Stimulated activated naive CD8-positive, alpha-beta T cell treated with anti-CD3 and anti-CD28 coated beads, Interleukin-15, Interleukin-2, amounts not matched to agents 100 U/mL and 50 U/mL, for 24 hours (primary cell): ENCODE measurements around the gene APBB2.

ENCODE experiments used
- ATAC-seq: fragments of 150-1000 bp; cut with Tn5 transposase; one replicate; pipeline ENCODE4 v1.10.0; 2021
- DNase-seq: peaks from one replicate; pipeline ENCODE4 v3.0.0; 2021

APBB2 gene

GRCh38 chr4:40897557-40898203 is 316.7 kb downstream of the APBB2 start:
- peak; percentile 80 for DNase-seq
- ATAC-seq: peak; percentile 78

- DNase-seq (no peak), ATAC-seq (no peak)
Measured at GRCh38 chr4:40890764-40891163, 323.6 kb downstream of the APBB2 start.

GRCh38 chr4:40890199-40890598 is 324.1 kb downstream of the APBB2 start:
- DNase-seq (no peak), ATAC-seq (no peak)

GRCh38 chr4:40888933-40889332 is 325.4 kb downstream of the APBB2 start:
- ATAC-seq (no peak), DNase-seq (no peak)

- ATAC-seq (no peak), DNase-seq (no peak)
Measured at GRCh38 chr4:40887764-40888131, 326.6 kb downstream of the APBB2 start.

- ATAC-seq (no peak), DNase-seq (no peak)
Measured at GRCh38 chr4:40886931-40887763, 327.2 kb downstream of the APBB2 start.

- DNase-seq: no peak
- no peak for ATAC-seq
Measured at GRCh38 chr4:40881851-40882250, 332.5 kb downstream of the APBB2 start.

- DNase-seq (no peak), ATAC-seq (no peak)
Measured at GRCh38 chr4:40881096-40881495, 333.2 kb downstream of the APBB2 start.

- DNase-seq (no peak), ATAC-seq (no peak)
Measured at GRCh38 chr4:40878548-40879055, 335.7 kb downstream of the APBB2 start.

- no peak for DNase-seq
- no peak for ATAC-seq
Measured at GRCh38 chr4:40877081-40877480, 337.3 kb downstream of the APBB2 start.

GRCh38 chr4:40875507-40876150 is 338.7 kb downstream of the APBB2 start:
- ATAC-seq (no peak), DNase-seq (no peak)

- no peak for DNase-seq
- no peak for ATAC-seq
Measured at GRCh38 chr4:40874901-40875300, 339.4 kb downstream of the APBB2 start.

- no peak for DNase-seq
- no peak for ATAC-seq
Measured at GRCh38 chr4:40874331-40874730, 340.0 kb downstream of the APBB2 start.

- ATAC-seq: no peak
- DNase-seq: no peak
Measured at GRCh38 chr4:40871695-40872250, 342.6 kb downstream of the APBB2 start.

GRCh38 chr4:40870150-40870549 is 344.2 kb downstream of the APBB2 start:
- ATAC-seq (no peak), DNase-seq (no peak)

GRCh38 chr4:40865696-40866095 is 348.6 kb downstream of the APBB2 start:
- DNase-seq (no peak), ATAC-seq (no peak)

- no peak for ATAC-seq
- no peak for DNase-seq
Measured at GRCh38 chr4:40864531-40864930, 349.8 kb downstream of the APBB2 start.

GRCh38 chr4:40858962-40859361 is 355.4 kb downstream of the APBB2 start:
- no peak for ATAC-seq

GRCh38 chr4:40857956-40858355 is 356.4 kb downstream of the APBB2 start:
- ATAC-seq (no peak), DNase-seq (no peak)

More at GRCh38 chr4:40858962-40859361, 355.4 kb downstream of the APBB2 start:
- DNase-seq: no peak

- ATAC-seq (peak; percentile 93), DNase-seq (peak; percentile 73)
Measured at GRCh38 chr4:40856840-40857362, 357.4 kb downstream of the APBB2 start.

- no peak for ATAC-seq
- DNase-seq: no peak
Measured at GRCh38 chr4:40856277-40856839, 358.0 kb downstream of the APBB2 start.

- no peak for ATAC-seq
- no peak for DNase-seq
Measured at GRCh38 chr4:40850496-40850895, 363.8 kb downstream of the APBB2 start.
